ENCODE results near the gene FHL2. TPM values are rescaled to one million over a fixed set of nuclear protein-coding genes. Genes with fewer than 3 reads are reported as not detected.

The FHL2 gene
- total RNA-seq (586 and 1,288 TPM in 2 replicates), polyA plus RNA-seq (612 and 1,543 TPM in 2 replicates)

GRCh38 chr2:105398336-105399206 lies at the start of gene FHL2:
Gene FHL2 (minus strand): TSS chr2:105399051. CDS start chr2:105386516, 12,535 bp downstream.
- no peaks in the 10 kb centered on the region for H3K9me3 ChIP-seq (ENCODE audit: low read depth)
- peak within 1 kb of the TSS; percentile 77 for H3K4me3 ChIP-seq
- H3K4me1 ChIP-seq (ENCODE audit: low read depth), result peaks cover 20% of the 10 kb centered on the region
- TF ChIP-seq CTCF (IDR thresholded peaks at IDR 0.05; ENCODE audit: low read depth, low read length), result peak; percentile 53
- H3K36me3 ChIP-seq, result peaks cover 22% of the 10 kb centered on the region
- DNase-seq (ENCODE audit: low read depth in 1 of 2, low spot score in 1 of 2), result peak; percentile 90 to 91
- peak within 1 kb of the TSS; percentile 97 for H3K27ac ChIP-seq
- no peaks in the 10 kb centered on the region for H3K27me3 ChIP-seq

- TF ChIP-seq CTCF (IDR thresholded peaks at IDR 0.05; ENCODE audit: low read depth, low read length), result no peak
- H3K27ac ChIP-seq, result no peak overlapping the region
- peaks cover 27% of the 10 kb centered on the region for H3K4me1 ChIP-seq (ENCODE audit: low read depth)
- DNase-seq (ENCODE audit: low read depth in 1 of 2, low spot score in 1 of 2), result no peak
- H3K9me3 ChIP-seq (ENCODE audit: low read depth), result no peaks in the 10 kb centered on the region
- no peaks in the 10 kb centered on the region for H3K36me3 ChIP-seq
- no peaks in the 10 kb centered on the region for H3K27me3 ChIP-seq
- H3K4me3 ChIP-seq, result no peak overlapping the region
These were observed 48.6 kb upstream of the FHL2 start for GRCh38 chr2:105447476-105447875.

- no peak for TF ChIP-seq CTCF (IDR thresholded peaks at IDR 0.05; ENCODE audit: low read depth, low read length)
These were observed 47.6 kb upstream of the FHL2 start for GRCh38 chr2:105446501-105446900.

GRCh38 chr2:105445976-105446375 lies 47.1 kb upstream of the FHL2 start:
- Histone ChIP-seq H3K4me3 (no peak overlapping the region), H3K27ac (no peak overlapping the region), H3K9me3 (ENCODE audit: low read depth) (no peaks in the 10 kb centered on the region), H3K27me3 (no peaks in the 10 kb centered on the region), H3K4me1 (ENCODE audit: low read depth) (peaks cover 36% of the 10 kb centered on the region), H3K36me3 (no peaks in the 10 kb centered on the region)
- TF ChIP-seq CTCF (IDR thresholded peaks at IDR 0.05; ENCODE audit: low read depth, low read length), result no peak
- no peak for DNase-seq (ENCODE audit: low read depth in 1 of 2, low spot score in 1 of 2)

More at GRCh38 chr2:105446501-105446900, 47.6 kb upstream of the FHL2 start:
- peaks cover 32% of the 10 kb centered on the region for H3K4me1 ChIP-seq (ENCODE audit: low read depth)
- H3K36me3 ChIP-seq, result no peaks in the 10 kb centered on the region
- H3K9me3 ChIP-seq (ENCODE audit: low read depth), result no peaks in the 10 kb centered on the region
- no peak for DNase-seq (ENCODE audit: low read depth in 1 of 2, low spot score in 1 of 2)
- H3K27ac ChIP-seq, result no peak overlapping the region
- H3K27me3 ChIP-seq, result no peaks in the 10 kb centered on the region
- no peak overlapping the region for H3K4me3 ChIP-seq

GRCh38 chr2:105445498-105445897 lies 46.6 kb upstream of the FHL2 start:
- Histone ChIP-seq H3K9me3 (ENCODE audit: low read depth) (no peaks in the 10 kb centered on the region), H3K4me3 (no peak overlapping the region), H3K27me3 (no peaks in the 10 kb centered on the region), H3K27ac (no peak overlapping the region), H3K4me1 (ENCODE audit: low read depth) (peaks cover 41% of the 10 kb centered on the region), H3K36me3 (no peaks in the 10 kb centered on the region)
- no peak for DNase-seq (ENCODE audit: low read depth in 1 of 2, low spot score in 1 of 2)
- no peak for TF ChIP-seq CTCF (IDR thresholded peaks at IDR 0.05; ENCODE audit: low read depth, low read length)
